MG63 (cell line): ENCODE results near the gene C12orf57. TPM values are rescaled to one million over a fixed set of nuclear protein-coding genes. Genes with fewer than 3 reads are reported as not detected.

Experiments used
- DNase-seq: peaks from one replicate; pipeline ENCODE4 v3.0.0-alpha.2; 2020
- H3K27me3 ChIP-seq: fragments of 250-450 bp; sonication (Bioruptor Pico); 2 replicates; pipeline ENCODE4 v1.5.1; 2020; ENCODE audit warnings: mild to moderate bottlenecking, moderate library complexity
- H3K36me3 ChIP-seq: fragments of 250-450 bp; sonication (Bioruptor Pico); 2 replicates; pipeline ENCODE4 v1.5.1; 2020; ENCODE audit warnings: mild to moderate bottlenecking, moderate library complexity
- H3K4me3 ChIP-seq: fragments of 250-450 bp; sonication (Bioruptor Pico); 2 replicates; pipeline ENCODE4 v1.5.1; 2020; ENCODE audit warnings: mild to moderate bottlenecking, moderate library complexity
- H3K9me3 ChIP-seq: fragments of 250-450 bp; sonication (Bioruptor Pico); 2 replicates; pipeline ENCODE4 v1.5.1; 2020; ENCODE audit warnings: mild to moderate bottlenecking, moderate library complexity
- total RNA-seq: library from RNA; depleted of rRNA; stranded (reverse); fragments of >200 nt; shearing (Covaris generic); gene quantifications from 2 replicates; pipeline ENCODE4 v1.2.3, GENCODE V29; 2014; ENCODE audit warnings: low replicate concordance; rRNA removed

Gene C12orf57
- total RNA-seq, 1 experiment from 2014 or later: 136 TPM

DNA sequence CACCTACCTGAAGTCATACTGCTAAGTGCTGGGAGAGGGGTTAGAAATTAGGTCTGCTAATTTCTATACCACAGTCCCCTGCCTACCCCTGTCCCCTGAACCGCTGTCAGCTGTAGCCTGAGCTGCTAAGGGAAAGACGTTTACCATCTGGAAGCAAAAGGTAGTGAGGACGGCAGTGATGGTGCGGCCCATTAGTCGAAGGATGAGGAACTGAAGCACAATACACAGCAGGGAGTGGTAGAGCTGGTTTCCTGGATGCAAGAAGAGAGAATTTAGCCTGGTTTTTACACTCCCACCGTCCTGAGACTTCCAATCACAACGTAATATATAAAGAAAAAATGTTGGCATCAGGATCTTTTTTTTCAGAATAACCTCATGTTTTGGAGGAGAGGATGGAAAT lies 38.7 kb downstream of the C12orf57 start:
- Histone ChIP-seq H3K4me3 (no peak overlapping the region), H3K27me3 (no peaks in the 10 kb centered on the region), H3K9me3 (no peaks in the 10 kb centered on the region), H3K36me3 (peaks cover 32% of the 10 kb centered on the region)
- no peak for DNase-seq

DNA sequence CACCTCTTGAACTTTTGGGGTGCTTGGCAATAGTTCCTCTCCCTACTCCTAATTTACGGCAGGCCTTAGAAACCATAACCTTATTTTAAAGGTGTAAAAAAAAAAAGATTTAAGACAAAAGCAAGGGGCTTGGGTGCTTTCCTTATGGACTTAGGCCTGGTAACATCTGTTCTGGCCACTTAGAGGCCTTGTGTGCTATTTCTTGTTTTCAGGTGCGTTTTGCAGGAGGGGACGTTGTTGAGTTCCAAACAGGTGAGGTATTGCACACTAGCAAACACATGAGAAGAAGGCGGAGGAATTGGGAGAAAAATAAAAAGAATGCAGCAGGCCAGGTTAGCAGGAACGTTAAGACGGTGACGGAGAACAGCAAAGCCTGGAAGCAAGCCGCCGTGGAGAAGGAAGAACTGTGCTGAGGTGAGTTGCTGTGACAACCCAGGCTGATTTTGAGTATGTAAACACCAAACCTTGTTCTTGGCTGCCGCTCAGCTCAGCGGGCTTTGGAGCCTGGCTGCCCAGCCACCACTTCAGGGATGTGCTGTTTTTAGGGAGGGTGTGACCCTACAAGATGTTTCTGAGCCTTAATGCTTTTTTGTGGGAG lies 44.2 kb downstream of the C12orf57 start:
- H3K9me3 ChIP-seq: no peaks in the 10 kb centered on the region
- H3K4me3 ChIP-seq: no peak overlapping the region
- peaks cover 23% of the 10 kb centered on the region for H3K36me3 ChIP-seq
- no peak for DNase-seq
- no peaks in the 10 kb centered on the region for H3K27me3 ChIP-seq

Other genes with a start within 250 kb of the C12orf57 start
- gene PIANP, start 243.2 kb upstream of the C12orf57 start, total RNA-seq: not detected in 2 replicates
- gene COPS7A, start 220.0 kb upstream of the C12orf57 start, total RNA-seq: 91.3 and 125 TPM in 2 replicates
- 178 and 274 TPM in 2 replicates for gene MLF2, start 190.9 kb upstream of the C12orf57 start, total RNA-seq
- gene PTMS, start 177.7 kb upstream of the C12orf57 start, total RNA-seq: 272 and 328 TPM in 2 replicates
- 0.17 TPM in 1 of 2 replicates, not detected in the other for gene LAG3, start 171.5 kb upstream of the C12orf57 start, total RNA-seq
- gene CD4, start 154.5 kb upstream of the C12orf57 start, total RNA-seq: not detected in 2 replicates
- not detected in 2 replicates for gene GPR162, start 122.2 kb upstream of the C12orf57 start, total RNA-seq
- gene P3H3, start 115.6 kb upstream of the C12orf57 start, total RNA-seq: 19.4 and 45.6 TPM in 2 replicates
- 0.43 TPM in 1 of 2 replicates, not detected in the other for gene GNB3, start 103.1 kb upstream of the C12orf57 start, total RNA-seq
- 29.8 and 110 TPM in 2 replicates for gene CDCA3, start 92.7 kb upstream of the C12orf57 start, total RNA-seq
- gene USP5, start 91.9 kb upstream of the C12orf57 start, total RNA-seq: 104 and 143 TPM in 2 replicates
- gene TPI1, start 76.5 kb upstream of the C12orf57 start, total RNA-seq: 1,500 and 1,845 TPM in 2 replicates
- 11.4 and 19.9 TPM in 2 replicates for gene SPSB2, start 70.7 kb upstream of the C12orf57 start, total RNA-seq
- gene LRRC23, start 39.2 kb upstream of the C12orf57 start, total RNA-seq: 2.7 and 49.9 TPM in 2 replicates
- 5.6 and 11.9 TPM in 2 replicates for gene ENO2, start 29.4 kb upstream of the C12orf57 start, total RNA-seq
- gene ATN1, start 16.1 kb upstream of the C12orf57 start, total RNA-seq: 2.8 and 5.0 TPM in 2 replicates
- gene RNU7-1, start 206 bp upstream of the C12orf57 start, total RNA-seq: not detected in 2 replicates
- not detected in 2 replicates for gene PTPN6, start 7.3 kb downstream of the C12orf57 start, total RNA-seq
- 349 and 524 TPM in 2 replicates for gene PHB2, start 26.6 kb downstream of the C12orf57 start, total RNA-seq
- 23.5 and 56.5 TPM in 2 replicates for gene EMG1, start 26.9 kb downstream of the C12orf57 start, total RNA-seq
- gene LPCAT3, start 74.5 kb downstream of the C12orf57 start, total RNA-seq: 7.8 and 14.3 TPM in 2 replicates
- 21.2 and 32.6 TPM in 2 replicates for gene C1S, start 116.7 kb downstream of the C12orf57 start, total RNA-seq
- gene C1R, start 148.4 kb downstream of the C12orf57 start, total RNA-seq: 45.9 and 50.9 TPM in 2 replicates
- 0.32 and 3.7 TPM in 2 replicates for gene C1RL, start 165.2 kb downstream of the C12orf57 start, total RNA-seq
- not detected in 2 replicates for gene RBP5, start 184.9 kb downstream of the C12orf57 start, total RNA-seq
- gene CLSTN3, start 186.3 kb downstream of the C12orf57 start, total RNA-seq: not detected in 2 replicates
- 26.8 and 45.6 TPM in 2 replicates for gene PEX5, start 245.7 kb downstream of the C12orf57 start, total RNA-seq